ENCODE measurements around the gene TSR1.

DNA sequence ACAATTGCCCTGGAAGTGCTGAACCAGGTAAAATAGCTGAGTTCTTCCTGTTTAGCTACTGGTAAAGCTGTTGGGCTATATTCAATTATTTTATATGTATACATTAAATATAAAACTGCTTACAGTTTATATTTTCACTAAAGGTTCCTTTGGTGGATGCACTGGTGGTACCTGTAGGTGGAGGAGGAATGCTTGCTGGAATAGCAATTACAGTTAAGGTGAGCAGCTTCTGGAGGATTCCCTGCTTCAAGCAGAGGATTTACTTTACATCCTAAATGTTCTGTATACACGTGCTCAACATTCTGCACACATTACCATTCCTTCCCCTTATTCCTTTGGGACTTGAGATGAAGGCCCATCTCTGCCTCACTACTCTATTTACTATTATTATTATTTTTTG lies 14.9 kb downstream of the TSR1 start:
- TF ChIP-seq, protein P1, sequence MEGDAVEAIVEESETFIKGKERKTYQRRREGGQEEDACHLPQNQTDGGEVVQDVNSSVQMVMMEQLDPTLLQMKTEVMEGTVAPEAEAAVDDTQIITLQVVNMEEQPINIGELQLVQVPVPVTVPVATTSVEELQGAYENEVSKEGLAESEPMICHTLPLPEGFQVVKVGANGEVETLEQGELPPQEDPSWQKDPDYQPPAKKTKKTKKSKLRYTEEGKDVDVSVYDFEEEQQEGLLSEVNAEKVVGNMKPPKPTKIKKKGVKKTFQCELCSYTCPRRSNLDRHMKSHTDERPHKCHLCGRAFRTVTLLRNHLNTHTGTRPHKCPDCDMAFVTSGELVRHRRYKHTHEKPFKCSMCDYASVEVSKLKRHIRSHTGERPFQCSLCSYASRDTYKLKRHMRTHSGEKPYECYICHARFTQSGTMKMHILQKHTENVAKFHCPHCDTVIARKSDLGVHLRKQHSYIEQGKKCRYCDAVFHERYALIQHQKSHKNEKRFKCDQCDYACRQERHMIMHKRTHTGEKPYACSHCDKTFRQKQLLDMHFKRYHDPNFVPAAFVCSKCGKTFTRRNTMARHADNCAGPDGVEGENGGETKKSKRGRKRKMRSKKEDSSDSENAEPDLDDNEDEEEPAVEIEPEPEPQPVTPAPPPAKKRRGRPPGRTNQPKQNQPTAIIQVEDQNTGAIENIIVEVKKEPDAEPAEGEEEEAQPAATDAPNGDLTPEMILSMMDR (IDR thresholded peaks at IDR 0.05), result no peak
- TF ChIP-seq POLR2A (IDR thresholded peaks at IDR 0.05), result no peak
